ENCODE measurements around the gene ORC5. TPM values are rescaled to one million over a fixed set of nuclear protein-coding genes. Genes with fewer than 3 reads are reported as not detected.

ORC5 gene
- total RNA-seq, 1 experiment from 2014 or later = 21.0 TPM

- TF ChIP-seq HMGXB4 (CRISPR knock-in tag; IDR thresholded peaks at IDR 0.05) (no peak), ZSCAN18 (CRISPR knock-in tag; IDR thresholded peaks at IDR 0.05) (no peak), ZNF232 (CRISPR knock-in tag; IDR thresholded peaks at IDR 0.05) (no peak), CBFB (CRISPR knock-in tag; IDR thresholded peaks at IDR 0.05; ENCODE audit: low read depth) (no peak), ELF4 (CRISPR knock-in tag; IDR thresholded peaks at IDR 0.05; ENCODE audit: low read depth) (no peak), TEAD1 (CRISPR knock-in tag; IDR thresholded peaks at IDR 0.05) (no peak), GABPB1 (CRISPR knock-in tag; IDR thresholded peaks at IDR 0.05) (no peak)
Measured at GRCh38 chr7:104241538-104242209, 33.9 kb upstream of the ORC5 start (continued).

- DNase-seq (ENCODE audit: low spot score) (no peak), ATAC-seq (no peak)
- H3K9me3 Mint-ChIP-seq = no peaks in the 10 kb centered on the region
- TF ChIP-seq ESRRA (CRISPR knock-in tag; IDR thresholded peaks at IDR 0.05; ENCODE audit: borderline replicate concordance) (no peak), ZNF396 (CRISPR knock-in tag; IDR thresholded peaks at IDR 0.05; ENCODE audit: borderline replicate concordance) (no peak), TCF7 (CRISPR knock-in tag; IDR thresholded peaks at IDR 0.05; ENCODE audit: low read depth) (no peak), RORB (CRISPR knock-in tag; IDR thresholded peaks at IDR 0.05) (no peak), USF1 (CRISPR knock-in tag; IDR thresholded peaks at IDR 0.05) (no peak), CDX4 (CRISPR knock-in tag; IDR thresholded peaks at IDR 0.05; ENCODE audit: borderline replicate concordance) (no peak), JAZF1 (CRISPR knock-in tag; IDR thresholded peaks at IDR 0.05) (no peak), IRF1 (CRISPR knock-in tag; IDR thresholded peaks at IDR 0.05) (no peak), CREB1 (CRISPR knock-in tag; IDR thresholded peaks at IDR 0.05) (no peak), ZNF425 (CRISPR knock-in tag; conservative IDR thresholded peaks at IDR 0.05) (no peak), ZNF512 (CRISPR knock-in tag; IDR thresholded peaks at IDR 0.05; ENCODE audit: borderline replicate concordance) (no peak), CTCF (IDR thresholded peaks at IDR 0.05) (no peak)
- H3K27me3 Mint-ChIP-seq (ENCODE audit: low read depth) = peaks cover 12% of the 10 kb centered on the region
- H3K4me3 Mint-ChIP-seq = no peak overlapping the region
- H3K4me1 Mint-ChIP-seq = no peaks in the 10 kb centered on the region
- no peaks in the 10 kb centered on the region for H3K36me3 Mint-ChIP-seq
- CTCF ChIA-PET = no interaction called here
- POLR2A ChIA-PET = no interaction called here
- no peak overlapping the region for H3K27ac Mint-ChIP-seq
Measured at GRCh38 chr7:104241135-104241534, 33.3 kb upstream of the ORC5 start.

All from WTC11 (cell line).